ENCODE results near the gene SLC9A3. TPM values are rescaled to one million over a fixed set of nuclear protein-coding genes. Genes with fewer than 3 reads are reported as not detected.

Gene SLC9A3
- total RNA-seq, 2 experiments from 2014 or later, result 2.0 to 2.3 TPM

DNA sequence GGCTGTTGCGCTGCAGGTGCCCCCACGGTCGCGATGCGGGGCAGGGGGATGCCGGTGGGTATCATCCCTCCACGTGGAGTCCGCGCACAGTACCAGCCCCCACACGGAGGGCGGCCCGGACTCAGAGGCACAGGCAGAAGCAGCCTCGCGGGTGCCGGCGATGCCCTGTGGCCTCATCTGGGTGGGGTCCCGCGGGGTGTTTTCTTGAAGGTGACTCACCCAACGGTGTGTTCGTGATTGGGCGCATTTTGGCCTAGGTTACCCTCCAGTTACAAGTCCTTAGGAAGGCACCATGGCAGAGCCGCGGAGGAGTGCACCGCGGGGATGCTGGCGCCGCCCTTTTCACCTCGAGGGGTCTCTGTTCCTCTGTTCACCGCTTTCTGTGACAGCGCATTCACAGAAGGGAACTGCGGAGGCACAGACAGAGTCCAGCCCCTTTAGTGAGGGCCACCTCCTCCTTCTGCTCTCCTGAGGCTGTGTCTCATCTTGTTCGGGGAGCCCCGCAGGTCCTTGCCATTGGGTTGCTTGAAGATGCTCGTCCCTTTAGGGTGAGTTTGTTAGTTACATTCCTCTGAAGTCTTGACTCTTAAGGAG lies 102.9 kb downstream of the SLC9A3 start:
- Mint-ChIP-seq H3K36me3 (peaks cover 9% of the 10 kb centered on the region), H3K9me3 (no peaks in the 10 kb centered on the region), H3K4me3 (no peak overlapping the region), H3K27me3 (no peaks in the 10 kb centered on the region), H3K4me1 (peaks cover 21% of the 10 kb centered on the region), H3K27ac (no peak overlapping the region)
- DNase-seq, result no peak
- POLR2A ChIA-PET, result no interaction called here
- no peak for ATAC-seq (ENCODE audit: low read depth)

- no peak for ATAC-seq (ENCODE audit: low read depth)
- peaks cover 19% of the 10 kb centered on the region for H3K4me1 Mint-ChIP-seq
- peaks cover 5% of the 10 kb centered on the region for H3K36me3 Mint-ChIP-seq
- POLR2A ChIA-PET, result no interaction called here
- H3K9me3 Mint-ChIP-seq, result no peaks in the 10 kb centered on the region
- H3K27ac Mint-ChIP-seq, result peak overlapping the region; percentile 9
- no peak overlapping the region for H3K4me3 Mint-ChIP-seq
- no peaks in the 10 kb centered on the region for H3K27me3 Mint-ChIP-seq
- DNase-seq, result no peak
These were observed 103.5 kb downstream of the SLC9A3 start for GRCh38 chr5:420632-421286.

Small RNA genes within 50 kb of the gene (microRNA-seq; reads per million reads assigned to microRNA genes)
- gene MIR4456, result not detected

Other genes starting within 250 kb of the SLC9A3 start
- gene AHRR, start 202.7 kb downstream of the SLC9A3 start, total RNA-seq, result 10 to 100 TPM; 35.7 to 41.6 TPM
- gene EXOC3, start 81.3 kb downstream of the SLC9A3 start, total RNA-seq, result 10 to 100 TPM; 72.4 to 77.5 TPM
- 10 to 100 TPM; 33.8 to 35.7 TPM for gene CEP72, start 87.9 kb upstream of the SLC9A3 start, total RNA-seq
- under 1 TPM; 0.40 to 0.55 TPM for gene TPPP, start 168.9 kb upstream of the SLC9A3 start, total RNA-seq